GM18502 (cell line): ENCODE results near the gene PP2D1.
"Not testable (repeated sequence)": the region's sequence is repeated elsewhere in the genome, so short reads cannot be mapped to it uniquely, and the experiment has no call there.

Source experiments
- ATAC-seq: cut with Tn5 transposase; IDR thresholded peaks from one replicate; pipeline ENCODE4 v1.9.1; 2021; ENCODE audit warnings: mild to moderate bottlenecking; ENCODE audit not compliant: unreplicated experiment, poor library complexity

Gene PP2D1

GRCh38 chr3:20040548-20041196, 28.6 kb upstream of the PP2D1 start:
- peak; percentile 39 for ATAC-seq

GRCh38 chr3:20039765-20040547, 27.9 kb upstream of the PP2D1 start, which contains the start of gene KAT2B:
Gene KAT2B (plus strand): TSS chr3:20040446. CDS start chr3:20040478, 32 bp downstream.
- peak; percentile 59 for ATAC-seq

- no peak for ATAC-seq
Measured at GRCh38 chr3:20039466-20039764, 27.4 kb upstream of the PP2D1 start.

- ATAC-seq = no peak
Measured at GRCh38 chr3:20038699-20039465, 26.8 kb upstream of the PP2D1 start.

- no peak for ATAC-seq
Measured at GRCh38 chr3:20037255-20037996, 25.4 kb upstream of the PP2D1 start.

GRCh38 chr3:20035019-20035418, 23.0 kb upstream of the PP2D1 start:
- ATAC-seq = no peak

- ATAC-seq = not testable (repeated sequence)
Measured at GRCh38 chr3:20031939-20032338, 19.9 kb upstream of the PP2D1 start.

- no peak for ATAC-seq
Measured at GRCh38 chr3:20028905-20029331, 16.9 kb upstream of the PP2D1 start.

GRCh38 chr3:20027136-20027535, 15.1 kb upstream of the PP2D1 start:
- no peak for ATAC-seq

- ATAC-seq = no peak
Measured at GRCh38 chr3:20023623-20024405, 11.8 kb upstream of the PP2D1 start.

- ATAC-seq = no peak
Measured at GRCh38 chr3:20022954-20023622, 11.0 kb upstream of the PP2D1 start.

- ATAC-seq = not testable (repeated sequence)
Measured at GRCh38 chr3:20016076-20016475, 4.0 kb upstream of the PP2D1 start.

- no peak for ATAC-seq
Measured at GRCh38 chr3:20015525-20015924, 3.5 kb upstream of the PP2D1 start.

- ATAC-seq = no peak
Measured at GRCh38 chr3:20013396-20013795, 1.3 kb upstream of the PP2D1 start.

- no peak for ATAC-seq
Measured at GRCh38 chr3:20008646-20009045, 3.4 kb downstream of the PP2D1 start.

- no peak for ATAC-seq
Measured at GRCh38 chr3:20007960-20008359, 4.1 kb downstream of the PP2D1 start.

- no peak for ATAC-seq
Measured at GRCh38 chr3:20001932-20002331, 10.1 kb downstream of the PP2D1 start.

- no peak for ATAC-seq
Measured at GRCh38 chr3:19997502-19997901, 14.6 kb downstream of the PP2D1 start.

- ATAC-seq = no peak
Measured at GRCh38 chr3:19994796-19995195, 17.3 kb downstream of the PP2D1 start.
